HL-60 (cell line): ENCODE results near the gene GJB1.

Experiments
- POLR2AphosphoS5 ChIP-seq: IDR thresholded peaks from 2 replicates; pipeline ENCODE4 v1.6.1; 2012; ENCODE audit warnings: low read depth
- SPI1 ChIP-seq: IDR thresholded peaks from 2 replicates; pipeline ENCODE4 v1.6.1; 2012; ENCODE audit warnings: low read depth, mild to moderate bottlenecking, borderline replicate concordance
- TF ChIP-seq, protein P1 (sequence below): IDR thresholded peaks from one replicate; pipeline ENCODE4 v1.5.1; 2011; ENCODE audit warnings: low read length, control low read depth, inconsistent platforms; ENCODE audit not compliant: insufficient read depth
- TF ChIP-seq, protein P2 (sequence below): IDR thresholded peaks from 2 replicates; pipeline ENCODE4 v1.6.1; 2012; ENCODE audit warnings: low read depth; ENCODE audit not compliant: insufficient replicate concordance

DNA sequence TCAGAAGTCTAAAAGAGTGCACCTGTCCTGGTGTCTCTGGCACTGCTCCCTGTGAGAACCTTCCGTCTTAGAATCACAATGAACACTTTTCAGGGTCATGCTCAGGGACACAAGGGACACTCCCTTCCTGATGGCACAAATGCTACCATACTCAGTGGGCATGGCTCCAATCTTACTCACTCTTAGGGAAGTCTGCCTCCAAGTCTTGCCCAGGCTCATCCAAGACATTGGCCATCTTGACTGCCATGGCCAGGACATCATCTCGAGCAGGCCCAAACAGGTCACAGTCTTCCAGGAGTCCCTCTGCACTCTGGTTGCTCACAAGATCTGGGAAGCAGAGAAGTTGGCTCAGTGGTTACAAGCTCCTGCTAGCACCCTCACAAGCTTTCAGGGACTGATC, 22.1 kb downstream of the GJB1 start:
- TF ChIP-seq, protein P1, sequence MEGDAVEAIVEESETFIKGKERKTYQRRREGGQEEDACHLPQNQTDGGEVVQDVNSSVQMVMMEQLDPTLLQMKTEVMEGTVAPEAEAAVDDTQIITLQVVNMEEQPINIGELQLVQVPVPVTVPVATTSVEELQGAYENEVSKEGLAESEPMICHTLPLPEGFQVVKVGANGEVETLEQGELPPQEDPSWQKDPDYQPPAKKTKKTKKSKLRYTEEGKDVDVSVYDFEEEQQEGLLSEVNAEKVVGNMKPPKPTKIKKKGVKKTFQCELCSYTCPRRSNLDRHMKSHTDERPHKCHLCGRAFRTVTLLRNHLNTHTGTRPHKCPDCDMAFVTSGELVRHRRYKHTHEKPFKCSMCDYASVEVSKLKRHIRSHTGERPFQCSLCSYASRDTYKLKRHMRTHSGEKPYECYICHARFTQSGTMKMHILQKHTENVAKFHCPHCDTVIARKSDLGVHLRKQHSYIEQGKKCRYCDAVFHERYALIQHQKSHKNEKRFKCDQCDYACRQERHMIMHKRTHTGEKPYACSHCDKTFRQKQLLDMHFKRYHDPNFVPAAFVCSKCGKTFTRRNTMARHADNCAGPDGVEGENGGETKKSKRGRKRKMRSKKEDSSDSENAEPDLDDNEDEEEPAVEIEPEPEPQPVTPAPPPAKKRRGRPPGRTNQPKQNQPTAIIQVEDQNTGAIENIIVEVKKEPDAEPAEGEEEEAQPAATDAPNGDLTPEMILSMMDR: no peak
- TF ChIP-seq, protein P2, sequence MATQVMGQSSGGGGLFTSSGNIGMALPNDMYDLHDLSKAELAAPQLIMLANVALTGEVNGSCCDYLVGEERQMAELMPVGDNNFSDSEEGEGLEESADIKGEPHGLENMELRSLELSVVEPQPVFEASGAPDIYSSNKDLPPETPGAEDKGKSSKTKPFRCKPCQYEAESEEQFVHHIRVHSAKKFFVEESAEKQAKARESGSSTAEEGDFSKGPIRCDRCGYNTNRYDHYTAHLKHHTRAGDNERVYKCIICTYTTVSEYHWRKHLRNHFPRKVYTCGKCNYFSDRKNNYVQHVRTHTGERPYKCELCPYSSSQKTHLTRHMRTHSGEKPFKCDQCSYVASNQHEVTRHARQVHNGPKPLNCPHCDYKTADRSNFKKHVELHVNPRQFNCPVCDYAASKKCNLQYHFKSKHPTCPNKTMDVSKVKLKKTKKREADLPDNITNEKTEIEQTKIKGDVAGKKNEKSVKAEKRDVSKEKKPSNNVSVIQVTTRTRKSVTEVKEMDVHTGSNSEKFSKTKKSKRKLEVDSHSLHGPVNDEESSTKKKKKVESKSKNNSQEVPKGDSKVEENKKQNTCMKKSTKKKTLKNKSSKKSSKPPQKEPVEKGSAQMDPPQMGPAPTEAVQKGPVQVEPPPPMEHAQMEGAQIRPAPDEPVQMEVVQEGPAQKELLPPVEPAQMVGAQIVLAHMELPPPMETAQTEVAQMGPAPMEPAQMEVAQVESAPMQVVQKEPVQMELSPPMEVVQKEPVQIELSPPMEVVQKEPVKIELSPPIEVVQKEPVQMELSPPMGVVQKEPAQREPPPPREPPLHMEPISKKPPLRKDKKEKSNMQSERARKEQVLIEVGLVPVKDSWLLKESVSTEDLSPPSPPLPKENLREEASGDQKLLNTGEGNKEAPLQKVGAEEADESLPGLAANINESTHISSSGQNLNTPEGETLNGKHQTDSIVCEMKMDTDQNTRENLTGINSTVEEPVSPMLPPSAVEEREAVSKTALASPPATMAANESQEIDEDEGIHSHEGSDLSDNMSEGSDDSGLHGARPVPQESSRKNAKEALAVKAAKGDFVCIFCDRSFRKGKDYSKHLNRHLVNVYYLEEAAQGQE: no peak
- no peak for TF ChIP-seq POLR2AphosphoS5
- no peak for TF ChIP-seq SPI1
